ENCODE results near the gene PTPRG.

GRCh38 chr3:62164196-62164595, 602.8 kb downstream of the PTPRG start:
- TF ChIP-seq CTCF (IDR thresholded peaks at IDR 0.05; ENCODE audit: low read depth, low read length, missing input control), result no peak
- TF ChIP-seq TAF1 (conservative IDR thresholded peaks at IDR 0.05), result no peak
- no peak for TF ChIP-seq GABPA (IDR thresholded peaks at IDR 0.05 in 1 of 2, conservative IDR thresholded peaks at IDR 0.05 in 1 of 2)
- TF ChIP-seq REST (IDR thresholded peaks at IDR 0.05), result no peak

Data from liver (tissue), 3 donors.